ENCODE measurements around the gene RBBP7. TPM values are rescaled to one million over a fixed set of nuclear protein-coding genes. Genes with fewer than 3 reads are reported as not detected.

The RBBP7 gene
- total and polyA plus RNA-seq, 2 donors (not counting 3 experiments of a cell fraction or from before 2014, with no cell fraction given) = 81.5 to 130 TPM

GRCh38 chrX:16834806-16835205 is 35.4 kb downstream of the RBBP7 start:
- Histone ChIP-seq H2AFZ (ENCODE audit: low read depth, low read length) (no peak overlapping the region), H3K4me2 (ENCODE audit: insufficient read depth, low read length) (no peak overlapping the region), H3K79me2 (ENCODE audit: control insufficient read depth, insufficient read depth, low read length) (no peaks in the 10 kb centered on the region), H3K4me1 (ENCODE audit: control insufficient read depth, extremely low read depth, insufficient read depth, low read length) (peaks cover 18% of the 10 kb centered on the region), H3K9me1 (replicated peaks; ENCODE audit: control insufficient read depth, extremely low read depth, insufficient read depth, low read length) (no peaks in the 10 kb centered on the region), H4K20me1 (replicated peaks; ENCODE audit: control insufficient read depth, extremely low read depth, insufficient read depth, low read length) (no peaks in the 10 kb centered on the region), H3K36me3 (ENCODE audit: control insufficient read depth in 2 of 2, extremely low read depth in 1 of 2, insufficient read depth in 2 of 2, low read length in 2 of 2) (peaks cover 0 to 2% of the 10 kb centered on the region in 2 experiments), H3K4me3 (replicated peaks in 1 of 3; ENCODE audit: insufficient read depth in 1 of 3, low read depth in 1 of 3, low read length in 3 of 3) (no peak overlapping the region), H3K9me3 (replicated peaks; ENCODE audit: control insufficient read depth, insufficient read depth, low read length) (no peaks in the 10 kb centered on the region), H3K27me3 (ENCODE audit: control insufficient read depth in 2 of 2, insufficient read depth in 2 of 2, low read length in 2 of 2) (no peaks in the 10 kb centered on the region), H3K9ac (replicated peaks; ENCODE audit: extremely low read depth, insufficient read depth, low read length) (no peak overlapping the region), H3K27ac (ENCODE audit: insufficient read depth, low read depth, low read length) (no peak overlapping the region)
- DNase-seq (ENCODE audit: low read depth, low spot score) (no peak), FAIRE-seq (no peak)
- intact Hi-C loops (cut with micrococcal nuclease) (no loop called here), dilution Hi-C loops (cut with MboI; ENCODE audit: extremely low pct_ligation_motif_present, low sequenced_read_pairs) (no loop called here)
- BruUV-seq (replicated peaks) = no TSS peak
- ChIA-PET CTCF (interaction anchor here (1.4 to 1.8 kb wide), 2 partner anchors 8 to 212 kb away, joined by 7 to 9 read pairs; no protein-coding TSS in a partner anchor), POLR2A (no interaction called here)
- TF ChIP-seq MYC (IDR thresholded peaks at IDR 0.05; ENCODE audit: low read depth, low read length) (no peak), POLR2A (IDR thresholded peaks at IDR 0.05; ENCODE audit: low read depth, low read length) (no peak), FOS (IDR thresholded peaks at IDR 0.05; ENCODE audit: borderline replicate concordance, insufficient read depth, low read length) (no peak), POLR2AphosphoS5 (IDR thresholded peaks at IDR 0.05; ENCODE audit: insufficient read depth, low read depth, low read length) (no peak), CTCF (IDR thresholded peaks at IDR 0.05; ENCODE audit: extremely low read depth in 1 of 2, insufficient read depth in 1 of 2, low read depth in 1 of 2, low read length in 2 of 2) (no peak), GATA2 (IDR thresholded peaks at IDR 0.05; ENCODE audit: insufficient read depth, insufficient read length, low read depth, low read length) (no peak), EZH2 (IDR thresholded peaks at IDR 0.05; ENCODE audit: borderline replicate concordance, low read depth, low read length, severe bottlenecking) (no peak), MAX (IDR thresholded peaks at IDR 0.05; ENCODE audit: insufficient read depth, insufficient read length) (no peak), JUN (IDR thresholded peaks at IDR 0.05; ENCODE audit: borderline replicate concordance, insufficient read depth, insufficient read length, low read depth) (no peak)

Measured in endothelial cell of umbilical vein (primary cell).